ENCODE measurements around the gene C1GALT1. TPM values are rescaled to one million over a fixed set of nuclear protein-coding genes. Genes with fewer than 3 reads are reported as not detected.

C1GALT1 gene
- total and polyA plus RNA-seq, 2 experiments from 2014 or later, result 58.2 to 203 TPM

DNA sequence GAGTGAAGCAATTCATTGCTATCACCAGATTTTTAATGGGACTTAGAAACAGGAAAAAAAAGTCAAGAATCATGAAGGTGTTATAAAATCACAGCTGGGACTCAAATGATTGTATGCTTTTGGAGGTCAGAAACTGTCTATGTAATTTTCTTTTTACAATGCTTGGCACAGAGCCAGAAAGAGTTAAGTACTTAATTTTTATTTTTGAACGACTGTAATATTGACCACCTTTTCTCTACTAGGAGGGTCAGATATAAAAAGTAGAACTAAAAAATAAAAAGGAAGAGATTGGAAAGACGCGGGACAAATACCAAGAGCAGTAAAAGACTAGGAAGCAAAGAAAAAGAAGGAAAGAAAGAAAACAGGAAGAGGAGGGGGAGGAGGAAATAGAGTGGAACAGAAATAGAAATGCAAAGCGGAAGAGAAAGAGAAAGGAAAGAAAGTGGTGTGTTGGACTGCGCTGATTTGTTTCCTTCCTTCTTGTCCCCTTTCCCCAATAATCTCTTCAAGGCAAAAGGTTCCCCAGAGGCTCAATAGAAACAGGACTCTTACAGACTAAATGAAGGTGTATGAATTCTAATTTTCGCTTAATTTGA is 23.2 kb upstream of the C1GALT1 start:
- Mint-ChIP-seq H3K9me3 (peaks cover 13% of the 10 kb centered on the region), H3K4me3 (no peak overlapping the region), H3K4me1 (peaks cover 4% of the 10 kb centered on the region; the same call in 1 of the 3 replicates), H3K27ac (peak overlapping the region; percentile 28; the same call in 1 of the 2 replicates), H3K36me3 (ENCODE audit: low read depth) (peaks cover 12% of the 10 kb centered on the region), H3K27me3 (ENCODE audit: insufficient read depth, low read depth, poor library complexity) (no peaks in the 10 kb centered on the region)
- no peak for ATAC-seq
- TF ChIP-seq EZH2phosphoT487 (IDR thresholded peaks at IDR 0.05; ENCODE audit: unreplicated experiment) (no peak), CTCF (conservative IDR thresholded peaks at IDR 0.05; ENCODE audit: low read depth in 2 of 2) (no peak), ZNF114 (CRISPR knock-in tag; IDR thresholded peaks at IDR 0.05) (no peak)
- DNase-seq (ENCODE audit: low spot score), result no peak
- Histone ChIP-seq H3K4me1 (ENCODE audit: insufficient read depth) (no peaks in the 10 kb centered on the region), H3K79me2 (replicated peaks; ENCODE audit: insufficient read depth) (no peaks in the 10 kb centered on the region), H3K4me3 (no peak overlapping the region), H3K36me3 (ENCODE audit: insufficient read depth) (no peaks in the 10 kb centered on the region), H4K20me1 (replicated peaks; ENCODE audit: insufficient read depth) (no peaks in the 10 kb centered on the region), H2AFZ (no peak overlapping the region), H3K4me2 (no peak overlapping the region), H3K9me2 (ENCODE audit: insufficient read depth) (peaks cover 4% of the 10 kb centered on the region; the same call in 1 of the 2 replicates), H3K27me3 (ENCODE audit: insufficient read depth) (no peaks in the 10 kb centered on the region), H3K27ac (ENCODE audit: low read depth) (no peak overlapping the region), H3F3A (replicated peaks; ENCODE audit: low read depth) (no peaks in the 10 kb centered on the region)

GRCh38 chr7:7164591-7164990 is 17.8 kb upstream of the C1GALT1 start:
- Mint-ChIP-seq H3K4me1 (peaks cover 8% of the 10 kb centered on the region), H3K27me3 (ENCODE audit: insufficient read depth, low read depth, poor library complexity) (no peaks in the 10 kb centered on the region), H3K36me3 (ENCODE audit: low read depth) (no peaks in the 10 kb centered on the region), H3K4me3 (no peak overlapping the region), H3K9me3 (no peaks in the 10 kb centered on the region; the same call in 2 of the 3 replicates), H3K27ac (no peak overlapping the region)
- no peak overlapping the region for H3K27ac ChIP-seq (ENCODE audit: low read depth)
- no peaks in the 10 kb centered on the region for H3K27me3 ChIP-seq (ENCODE audit: insufficient read depth)
- H3K4me3 ChIP-seq, result no peak overlapping the region
- peaks cover 4% of the 10 kb centered on the region; the same call in 1 of the 2 replicates for H3K9me2 ChIP-seq (ENCODE audit: insufficient read depth)
- no peak overlapping the region for H2AFZ ChIP-seq
- H3K4me2 ChIP-seq, result no peak overlapping the region
- no peaks in the 10 kb centered on the region; the same call in 1 of the 2 replicates for H3K4me1 ChIP-seq (ENCODE audit: insufficient read depth)
- no peaks in the 10 kb centered on the region for H3F3A ChIP-seq (replicated peaks; ENCODE audit: low read depth)
- H4K20me1 ChIP-seq (replicated peaks; ENCODE audit: insufficient read depth), result no peaks in the 10 kb centered on the region
- DNase-seq (ENCODE audit: low spot score) (no peak), ATAC-seq (no peak)
- no peaks in the 10 kb centered on the region for H3K36me3 ChIP-seq (ENCODE audit: insufficient read depth)
- no peaks in the 10 kb centered on the region for H3K79me2 ChIP-seq (replicated peaks; ENCODE audit: insufficient read depth)
- TF ChIP-seq CREB1 (CRISPR knock-in tag; IDR thresholded peaks at IDR 0.05; ENCODE audit: low read depth), result no peak
- TF ChIP-seq JUNB (IDR thresholded peaks at IDR 0.05; ENCODE audit: unreplicated experiment), result no peak
- no peak for TF ChIP-seq EZH2phosphoT487 (IDR thresholded peaks at IDR 0.05; ENCODE audit: unreplicated experiment)
- TF ChIP-seq EZH2 (IDR thresholded peaks at IDR 0.05; ENCODE audit: low read depth, unreplicated experiment), result no peak
- TF ChIP-seq REST (IDR thresholded peaks at IDR 0.05; ENCODE audit: unreplicated experiment), result no peak
- no peak for TF ChIP-seq STAT1 (IDR thresholded peaks at IDR 0.05; ENCODE audit: unreplicated experiment)
- TF ChIP-seq CTCF (conservative IDR thresholded peaks at IDR 0.05; ENCODE audit: low read depth in 2 of 2), result no peak
- TF ChIP-seq ZNF331 (CRISPR knock-in tag; IDR thresholded peaks at IDR 0.05; ENCODE audit: low read depth), result no peak
- TF ChIP-seq ZNF114 (CRISPR knock-in tag; IDR thresholded peaks at IDR 0.05), result no peak
- TF ChIP-seq, protein P1, sequence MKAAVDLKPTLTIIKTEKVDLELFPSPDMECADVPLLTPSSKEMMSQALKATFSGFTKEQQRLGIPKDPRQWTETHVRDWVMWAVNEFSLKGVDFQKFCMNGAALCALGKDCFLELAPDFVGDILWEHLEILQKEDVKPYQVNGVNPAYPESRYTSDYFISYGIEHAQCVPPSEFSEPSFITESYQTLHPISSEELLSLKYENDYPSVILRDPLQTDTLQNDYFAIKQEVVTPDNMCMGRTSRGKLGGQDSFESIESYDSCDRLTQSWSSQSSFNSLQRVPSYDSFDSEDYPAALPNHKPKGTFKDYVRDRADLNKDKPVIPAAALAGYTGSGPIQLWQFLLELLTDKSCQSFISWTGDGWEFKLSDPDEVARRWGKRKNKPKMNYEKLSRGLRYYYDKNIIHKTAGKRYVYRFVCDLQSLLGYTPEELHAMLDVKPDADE (IDR thresholded peaks at IDR 0.05), result no peak
- TF ChIP-seq NANOG (IDR thresholded peaks at IDR 0.05; ENCODE audit: borderline replicate concordance), result no peak
- no peak for TF ChIP-seq POLR2AphosphoS5 (IDR thresholded peaks at IDR 0.05; ENCODE audit: low read depth)
